ENCODE data around the gene GPC4. TPM values are rescaled to one million over a fixed set of nuclear protein-coding genes. Genes with fewer than 3 reads are reported as not detected.

Gene GPC4
- total and polyA plus RNA-seq, 9 of the 15 experiments (the other 6 are each of a cell fraction or from before 2014, with no cell fraction given): 0.11 TPM; not detected in 8

DNA sequence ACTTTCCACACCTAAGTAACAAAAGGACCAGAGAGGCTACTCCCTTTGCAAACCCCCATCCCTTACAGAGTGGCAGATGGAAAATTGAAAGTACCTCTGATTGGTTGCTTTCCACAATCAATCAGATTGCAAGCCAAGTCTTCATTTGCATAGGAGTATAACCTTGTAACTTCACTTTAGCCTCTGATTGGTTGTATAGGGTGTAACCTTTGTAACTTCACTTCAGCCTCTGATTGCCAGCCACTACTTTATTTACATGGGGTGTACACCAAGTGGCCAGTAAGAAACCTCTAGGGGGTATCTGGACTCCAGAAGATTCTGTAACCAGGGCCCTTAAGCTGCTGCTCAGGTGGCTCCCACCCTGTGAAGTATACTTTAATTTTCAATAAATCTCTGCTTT, 48.6 kb downstream of the GPC4 start:
- in situ Hi-C loops (cut with MboI) (no loop called here), intact Hi-C loops (cut with micrococcal nuclease) (no loop called here)
- ATAC-seq: no peak
- no peaks in the 10 kb centered on the region for H3K36me3 ChIP-seq (ENCODE audit: control insufficient read depth, insufficient read depth, low read length)
- CTCF ChIA-PET (ENCODE audit: low intra/inter-chr PET ratio): no interaction called here
- no peak for DNase-seq (ENCODE audit: extremely low read depth in 1 of 4, low spot score in 3 of 4)
- no peaks in the 10 kb centered on the region for H3K9me1 ChIP-seq (ENCODE audit: control insufficient read depth, insufficient read depth, low read length)
- no peak for TF ChIP-seq RBM34 (IDR thresholded peaks at IDR 0.05; ENCODE audit: borderline replicate concordance, insufficient read depth, low read length)
- no peak for TF ChIP-seq CTBP1 (IDR thresholded peaks at IDR 0.05; ENCODE audit: borderline replicate concordance)
- no peak for TF ChIP-seq HDAC3 (IDR thresholded peaks at IDR 0.05; ENCODE audit: borderline replicate concordance, partially characterized antibody)
- H4K20me1 ChIP-seq (replicated peaks; ENCODE audit: control insufficient read depth, insufficient read depth, low read length): no peaks in the 10 kb centered on the region
- H3K79me2 ChIP-seq (ENCODE audit: control insufficient read depth, insufficient read depth, low read length): no peaks in the 10 kb centered on the region
- POLR2A ChIA-PET: no interaction called here
- no TSS peak for BruUV-seq (replicated peaks)
- H3K4me3 ChIP-seq: no peak overlapping the region
- H3K27me3 ChIP-seq (ENCODE audit: control insufficient read depth in 2 of 2, insufficient read depth in 2 of 2, low read length in 2 of 2): no peaks in the 10 kb centered on the region
- no peak for FAIRE-seq
- no peaks in the 10 kb centered on the region for H3K4me1 ChIP-seq (replicated peaks in 1 of 2; ENCODE audit: control insufficient read depth in 2 of 2, insufficient read depth in 2 of 2, low read length in 2 of 2)
- H3K27ac ChIP-seq (ENCODE audit: extremely low read depth, low read depth, low read length): no peak overlapping the region
- no peaks in the 10 kb centered on the region for H3K9me3 ChIP-seq (replicated peaks; ENCODE audit: control insufficient read depth, insufficient read depth, low read depth, low read length)
- H3K4me2 ChIP-seq (ENCODE audit: insufficient read depth, low read length): no peak overlapping the region
- no peak overlapping the region for H3K9ac ChIP-seq (ENCODE audit: insufficient read depth in 1 of 2, low read depth in 2 of 2, low read length in 2 of 2)
- no peak overlapping the region for H2AFZ ChIP-seq (ENCODE audit: low read depth, low read length)

DNA sequence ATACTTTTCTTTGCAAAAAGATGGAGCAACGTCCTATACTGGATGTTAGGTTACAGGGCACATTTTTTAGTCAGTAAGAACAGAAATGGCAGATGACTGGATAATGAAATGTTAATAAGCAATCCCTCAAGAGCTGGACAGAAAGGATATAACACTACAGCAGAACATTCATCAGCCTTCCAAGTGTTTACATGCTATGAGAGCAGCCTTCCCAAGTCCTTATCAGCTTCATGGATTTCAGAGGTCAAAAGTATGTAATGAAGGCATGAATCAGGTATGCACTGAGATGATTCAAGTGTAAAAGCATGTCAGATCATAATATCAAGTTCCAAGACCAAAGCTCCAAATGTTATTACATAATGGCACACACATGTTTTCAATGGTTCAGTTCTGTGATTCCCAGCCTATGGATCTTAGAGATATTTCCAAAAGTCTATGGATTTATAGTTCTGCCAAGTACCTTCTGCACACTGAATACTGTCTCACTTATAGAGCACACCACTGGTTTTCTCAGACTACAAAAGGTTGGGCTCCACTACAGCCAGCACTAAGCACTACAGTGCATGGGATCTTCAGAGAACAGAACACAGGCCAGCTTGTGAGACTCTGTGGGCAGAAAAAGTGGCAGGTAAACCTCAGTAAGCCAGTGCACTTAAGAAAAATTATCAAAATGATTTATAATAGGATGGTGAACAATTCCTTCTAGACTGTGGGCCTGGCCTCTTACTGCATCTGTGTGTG, 49.2 kb downstream of the GPC4 start:
- ATAC-seq (no peak), FAIRE-seq (no peak), DNase-seq (ENCODE audit: extremely low read depth in 1 of 4, low spot score in 3 of 4) (no peak)
- Histone ChIP-seq H2AFZ (ENCODE audit: low read depth, low read length) (no peak overlapping the region), H3K27me3 (ENCODE audit: control insufficient read depth in 2 of 2, insufficient read depth in 2 of 2, low read length in 2 of 2) (no peaks in the 10 kb centered on the region), H3K79me2 (ENCODE audit: control insufficient read depth, insufficient read depth, low read length) (no peaks in the 10 kb centered on the region), H3K4me3 (no peak overlapping the region), H3K9ac (ENCODE audit: insufficient read depth in 1 of 2, low read depth in 2 of 2, low read length in 2 of 2) (no peak overlapping the region), H3K9me3 (replicated peaks; ENCODE audit: control insufficient read depth, insufficient read depth, low read depth, low read length) (no peaks in the 10 kb centered on the region), H3K9me1 (ENCODE audit: control insufficient read depth, insufficient read depth, low read length) (no peaks in the 10 kb centered on the region), H3K27ac (ENCODE audit: extremely low read depth, low read depth, low read length) (no peak overlapping the region), H4K20me1 (replicated peaks; ENCODE audit: control insufficient read depth, insufficient read depth, low read length) (no peaks in the 10 kb centered on the region), H3K36me3 (ENCODE audit: control insufficient read depth, insufficient read depth, low read length) (no peaks in the 10 kb centered on the region), H3K4me2 (ENCODE audit: insufficient read depth, low read length) (no peak overlapping the region), H3K4me1 (replicated peaks in 1 of 2; ENCODE audit: control insufficient read depth in 2 of 2, insufficient read depth in 2 of 2, low read length in 2 of 2) (no peaks in the 10 kb centered on the region)
- POLR2A ChIA-PET: no interaction called here
- BruUV-seq (replicated peaks): no TSS peak
- CTCF ChIA-PET (ENCODE audit: low intra/inter-chr PET ratio): no interaction called here
- 0% methylated on average over 1 of the region's 1 CpG for WGBS (ENCODE audit: insufficient coverage, low coverage, missing lambda C conversion rate)
- intact Hi-C loops (cut with micrococcal nuclease): no loop called here
- TF ChIP-seq YBX1 (IDR thresholded peaks at IDR 0.05) (no peak), ETV6 (IDR thresholded peaks at IDR 0.05; ENCODE audit: borderline replicate concordance in 1 of 2, low read depth in 2 of 2, low read length in 1 of 2) (no peak), ETV6 (CRISPR knock-in tag; IDR thresholded peaks at IDR 0.05; ENCODE audit: borderline replicate concordance) (no peak)
- in situ Hi-C loops (cut with MboI): no loop called here

Data from K562 (cell line).